ENCODE measurements around the gene HAPSTR1. TPM values are rescaled to one million over a fixed set of nuclear protein-coding genes. Genes with fewer than 3 reads are reported as not detected.

Gene HAPSTR1
- total and polyA plus RNA-seq, 2 experiments from 2014 or later, result 9.5 to 66.0 TPM

DNA sequence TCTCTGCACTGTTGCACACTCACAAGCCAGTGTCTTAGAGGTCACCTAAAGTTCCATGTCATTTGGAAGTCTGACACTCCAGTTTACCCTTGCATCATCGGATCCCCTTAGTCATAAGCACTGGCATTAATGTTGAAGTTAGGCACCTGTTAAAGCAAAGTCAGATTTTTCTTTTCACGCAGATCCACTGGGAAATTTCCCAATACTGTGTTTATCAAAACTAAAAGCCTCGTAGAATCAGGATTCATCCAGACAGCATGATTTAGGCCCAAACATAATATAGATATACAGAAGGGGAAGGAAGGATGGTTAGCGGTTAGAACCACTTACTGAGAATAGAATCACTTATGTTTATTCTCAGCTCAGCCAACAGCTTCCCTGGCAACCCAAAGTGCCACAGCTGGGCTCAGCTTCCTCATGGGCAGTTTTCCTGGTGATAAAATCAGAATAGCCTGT is 30.1 kb upstream of the HAPSTR1 start:
- no peaks in the 10 kb centered on the region for H3K4me1 ChIP-seq (ENCODE audit: insufficient read depth)
- no peak overlapping the region for H3K4me3 ChIP-seq
- no peak overlapping the region for H3K4me3 Mint-ChIP-seq
- no peaks in the 10 kb centered on the region for H3K4me1 Mint-ChIP-seq
- H3K9me3 Mint-ChIP-seq, result no peaks in the 10 kb centered on the region
- no peak overlapping the region for H3K27ac Mint-ChIP-seq
- no peaks in the 10 kb centered on the region for H3K27me3 ChIP-seq (ENCODE audit: insufficient read depth)
- no peaks in the 10 kb centered on the region for H3K36me3 Mint-ChIP-seq (ENCODE audit: low read depth)
- H3F3A ChIP-seq (replicated peaks; ENCODE audit: low read depth), result no peaks in the 10 kb centered on the region
- H3K9me2 ChIP-seq (ENCODE audit: insufficient read depth), result no peaks in the 10 kb centered on the region
- no peaks in the 10 kb centered on the region for H3K27me3 Mint-ChIP-seq (ENCODE audit: insufficient read depth, low read depth, poor library complexity)
- H3K79me2 ChIP-seq (replicated peaks; ENCODE audit: insufficient read depth), result no peaks in the 10 kb centered on the region
- TF ChIP-seq ZNF331 (CRISPR knock-in tag; IDR thresholded peaks at IDR 0.05; ENCODE audit: low read depth), result no peak
- no peak for TF ChIP-seq NANOG (IDR thresholded peaks at IDR 0.05; ENCODE audit: borderline replicate concordance)
- DNase-seq (ENCODE audit: low spot score) (no peak), ATAC-seq (no peak)
- peak overlapping the region; percentile 47; the same call in 1 of the 2 replicates for H2AFZ ChIP-seq
- no peaks in the 10 kb centered on the region for H3K36me3 ChIP-seq (ENCODE audit: insufficient read depth)
- no peaks in the 10 kb centered on the region for H4K20me1 ChIP-seq (replicated peaks; ENCODE audit: insufficient read depth)
- H3K27ac ChIP-seq (ENCODE audit: low read depth), result no peak overlapping the region
- H3K4me2 ChIP-seq, result no peak overlapping the region

DNA sequence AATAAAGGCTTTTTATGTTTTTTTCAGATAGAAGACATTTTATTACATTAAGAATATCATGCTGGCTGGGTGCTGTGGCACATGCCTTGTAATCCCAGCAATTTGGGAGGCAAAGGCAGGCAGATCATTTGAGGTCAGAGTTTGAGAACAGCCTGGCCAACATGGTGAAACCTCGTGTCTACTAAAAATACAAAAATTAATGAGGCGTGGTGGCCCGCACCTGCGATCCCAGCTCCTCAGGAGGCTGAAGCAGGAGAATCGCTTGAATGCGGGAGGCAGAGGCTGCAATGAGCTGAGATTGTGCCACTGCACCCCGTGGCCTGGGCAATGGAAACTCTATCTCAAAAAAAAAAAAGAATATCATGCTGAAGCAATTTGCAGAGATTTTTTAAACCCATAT is 29.1 kb upstream of the HAPSTR1 start:
- Mint-ChIP-seq H3K9me3 (no peaks in the 10 kb centered on the region), H3K4me1 (no peaks in the 10 kb centered on the region), H3K27me3 (ENCODE audit: insufficient read depth, low read depth, poor library complexity) (no peaks in the 10 kb centered on the region), H3K4me3 (no peak overlapping the region), H3K36me3 (ENCODE audit: low read depth) (no peaks in the 10 kb centered on the region), H3K27ac (no peak overlapping the region)
- no peak overlapping the region for H2AFZ ChIP-seq
- no peaks in the 10 kb centered on the region for H4K20me1 ChIP-seq (replicated peaks; ENCODE audit: insufficient read depth)
- H3F3A ChIP-seq (replicated peaks; ENCODE audit: low read depth), result no peaks in the 10 kb centered on the region
- no peak for DNase-seq (ENCODE audit: low spot score)
- H3K27me3 ChIP-seq (ENCODE audit: insufficient read depth), result no peaks in the 10 kb centered on the region
- no peaks in the 10 kb centered on the region for H3K79me2 ChIP-seq (replicated peaks; ENCODE audit: insufficient read depth)
- no peak overlapping the region for H3K4me2 ChIP-seq
- H3K9me2 ChIP-seq (ENCODE audit: insufficient read depth), result no peaks in the 10 kb centered on the region
- H3K4me3 ChIP-seq, result no peak overlapping the region
- H3K36me3 ChIP-seq (ENCODE audit: insufficient read depth), result no peaks in the 10 kb centered on the region
- no peak for ATAC-seq
- H3K27ac ChIP-seq (ENCODE audit: low read depth), result no peak overlapping the region
- H3K4me1 ChIP-seq (ENCODE audit: insufficient read depth), result no peaks in the 10 kb centered on the region
- TF ChIP-seq, protein P1, sequence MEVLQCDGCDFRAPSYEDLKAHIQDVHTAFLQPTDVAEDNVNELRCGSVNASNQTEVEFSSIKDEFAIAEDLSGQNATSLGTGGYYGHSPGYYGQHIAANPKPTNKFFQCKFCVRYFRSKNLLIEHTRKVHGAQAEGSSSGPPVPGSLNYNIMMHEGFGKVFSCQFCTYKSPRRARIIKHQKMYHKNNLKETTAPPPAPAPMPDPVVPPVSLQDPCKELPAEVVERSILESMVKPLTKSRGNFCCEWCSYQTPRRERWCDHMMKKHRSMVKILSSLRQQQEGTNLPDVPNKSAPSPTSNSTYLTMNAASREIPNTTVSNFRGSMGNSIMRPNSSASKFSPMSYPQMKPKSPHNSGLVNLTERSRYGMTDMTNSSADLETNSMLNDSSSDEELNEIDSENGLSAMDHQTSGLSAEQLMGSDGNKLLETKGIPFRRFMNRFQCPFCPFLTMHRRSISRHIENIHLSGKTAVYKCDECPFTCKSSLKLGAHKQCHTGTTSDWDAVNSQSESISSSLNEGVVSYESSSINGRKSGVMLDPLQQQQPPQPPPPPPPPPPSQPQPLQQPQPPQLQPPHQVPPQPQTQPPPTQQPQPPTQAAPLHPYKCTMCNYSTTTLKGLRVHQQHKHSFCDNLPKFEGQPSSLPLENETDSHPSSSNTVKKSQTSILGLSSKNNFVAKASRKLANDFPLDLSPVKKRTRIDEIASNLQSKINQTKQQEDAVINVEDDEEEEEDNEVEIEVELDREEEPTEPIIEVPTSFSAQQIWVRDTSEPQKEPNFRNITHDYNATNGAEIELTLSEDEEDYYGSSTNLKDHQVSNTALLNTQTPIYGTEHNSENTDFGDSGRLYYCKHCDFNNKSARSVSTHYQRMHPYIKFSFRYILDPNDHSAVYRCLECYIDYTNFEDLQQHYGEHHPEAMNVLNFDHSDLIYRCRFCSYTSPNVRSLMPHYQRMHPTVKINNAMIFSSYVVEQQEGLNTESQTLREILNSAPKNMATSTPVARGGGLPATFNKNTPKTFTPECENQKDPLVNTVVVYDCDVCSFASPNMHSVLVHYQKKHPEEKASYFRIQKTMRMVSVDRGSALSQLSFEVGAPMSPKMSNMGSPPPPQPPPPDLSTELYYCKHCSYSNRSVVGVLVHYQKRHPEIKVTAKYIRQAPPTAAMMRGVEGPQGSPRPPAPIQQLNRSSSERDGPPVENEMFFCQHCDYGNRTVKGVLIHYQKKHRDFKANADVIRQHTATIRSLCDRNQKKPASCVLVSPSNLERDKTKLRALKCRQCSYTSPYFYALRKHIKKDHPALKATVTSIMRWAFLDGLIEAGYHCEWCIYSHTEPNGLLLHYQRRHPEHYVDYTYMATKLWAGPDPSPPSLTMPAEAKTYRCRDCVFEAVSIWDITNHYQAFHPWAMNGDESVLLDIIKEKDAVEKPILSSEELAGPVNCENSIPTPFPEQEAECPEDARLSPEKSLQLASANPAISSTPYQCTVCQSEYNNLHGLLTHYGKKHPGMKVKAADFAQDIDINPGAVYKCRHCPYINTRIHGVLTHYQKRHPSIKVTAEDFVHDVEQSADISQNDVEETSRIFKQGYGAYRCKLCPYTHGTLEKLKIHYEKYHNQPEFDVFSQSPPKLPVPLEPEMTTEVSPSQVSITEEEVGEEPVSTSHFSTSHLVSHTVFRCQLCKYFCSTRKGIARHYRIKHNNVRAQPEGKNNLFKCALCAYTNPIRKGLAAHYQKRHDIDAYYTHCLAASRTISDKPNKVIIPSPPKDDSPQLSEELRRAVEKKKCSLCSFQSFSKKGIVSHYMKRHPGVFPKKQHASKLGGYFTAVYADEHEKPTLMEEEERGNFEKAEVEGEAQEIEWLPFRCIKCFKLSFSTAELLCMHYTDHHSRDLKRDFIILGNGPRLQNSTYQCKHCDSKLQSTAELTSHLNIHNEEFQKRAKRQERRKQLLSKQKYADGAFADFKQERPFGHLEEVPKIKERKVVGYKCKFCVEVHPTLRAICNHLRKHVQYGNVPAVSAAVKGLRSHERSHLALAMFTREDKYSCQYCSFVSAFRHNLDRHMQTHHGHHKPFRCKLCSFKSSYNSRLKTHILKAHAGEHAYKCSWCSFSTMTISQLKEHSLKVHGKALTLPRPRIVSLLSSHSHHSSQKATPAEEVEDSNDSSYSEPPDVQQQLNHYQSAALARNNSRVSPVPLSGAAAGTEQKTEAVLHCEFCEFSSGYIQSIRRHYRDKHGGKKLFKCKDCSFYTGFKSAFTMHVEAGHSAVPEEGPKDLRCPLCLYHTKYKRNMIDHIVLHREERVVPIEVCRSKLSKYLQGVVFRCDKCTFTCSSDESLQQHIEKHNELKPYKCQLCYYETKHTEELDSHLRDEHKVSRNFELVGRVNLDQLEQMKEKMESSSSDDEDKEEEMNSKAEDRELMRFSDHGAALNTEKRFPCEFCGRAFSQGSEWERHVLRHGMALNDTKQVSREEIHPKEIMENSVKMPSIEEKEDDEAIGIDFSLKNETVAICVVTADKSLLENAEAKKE (CRISPR knock-in tag; IDR thresholded peaks at IDR 0.05), result no peak
- TF ChIP-seq, protein P2, sequence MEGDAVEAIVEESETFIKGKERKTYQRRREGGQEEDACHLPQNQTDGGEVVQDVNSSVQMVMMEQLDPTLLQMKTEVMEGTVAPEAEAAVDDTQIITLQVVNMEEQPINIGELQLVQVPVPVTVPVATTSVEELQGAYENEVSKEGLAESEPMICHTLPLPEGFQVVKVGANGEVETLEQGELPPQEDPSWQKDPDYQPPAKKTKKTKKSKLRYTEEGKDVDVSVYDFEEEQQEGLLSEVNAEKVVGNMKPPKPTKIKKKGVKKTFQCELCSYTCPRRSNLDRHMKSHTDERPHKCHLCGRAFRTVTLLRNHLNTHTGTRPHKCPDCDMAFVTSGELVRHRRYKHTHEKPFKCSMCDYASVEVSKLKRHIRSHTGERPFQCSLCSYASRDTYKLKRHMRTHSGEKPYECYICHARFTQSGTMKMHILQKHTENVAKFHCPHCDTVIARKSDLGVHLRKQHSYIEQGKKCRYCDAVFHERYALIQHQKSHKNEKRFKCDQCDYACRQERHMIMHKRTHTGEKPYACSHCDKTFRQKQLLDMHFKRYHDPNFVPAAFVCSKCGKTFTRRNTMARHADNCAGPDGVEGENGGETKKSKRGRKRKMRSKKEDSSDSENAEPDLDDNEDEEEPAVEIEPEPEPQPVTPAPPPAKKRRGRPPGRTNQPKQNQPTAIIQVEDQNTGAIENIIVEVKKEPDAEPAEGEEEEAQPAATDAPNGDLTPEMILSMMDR (conservative IDR thresholded peaks at IDR 0.05; ENCODE audit: low read depth in 2 of 2), result no peak
- TF ChIP-seq POLR2AphosphoS5 (IDR thresholded peaks at IDR 0.05; ENCODE audit: low read depth), result no peak
- TF ChIP-seq ZNF331 (CRISPR knock-in tag; IDR thresholded peaks at IDR 0.05; ENCODE audit: low read depth), result no peak
- TF ChIP-seq, protein P3, sequence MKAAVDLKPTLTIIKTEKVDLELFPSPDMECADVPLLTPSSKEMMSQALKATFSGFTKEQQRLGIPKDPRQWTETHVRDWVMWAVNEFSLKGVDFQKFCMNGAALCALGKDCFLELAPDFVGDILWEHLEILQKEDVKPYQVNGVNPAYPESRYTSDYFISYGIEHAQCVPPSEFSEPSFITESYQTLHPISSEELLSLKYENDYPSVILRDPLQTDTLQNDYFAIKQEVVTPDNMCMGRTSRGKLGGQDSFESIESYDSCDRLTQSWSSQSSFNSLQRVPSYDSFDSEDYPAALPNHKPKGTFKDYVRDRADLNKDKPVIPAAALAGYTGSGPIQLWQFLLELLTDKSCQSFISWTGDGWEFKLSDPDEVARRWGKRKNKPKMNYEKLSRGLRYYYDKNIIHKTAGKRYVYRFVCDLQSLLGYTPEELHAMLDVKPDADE (IDR thresholded peaks at IDR 0.05), result no peak
- no peak for TF ChIP-seq EZH2 (IDR thresholded peaks at IDR 0.05; ENCODE audit: low read depth, unreplicated experiment)
- TF ChIP-seq NANOG (IDR thresholded peaks at IDR 0.05; ENCODE audit: borderline replicate concordance), result no peak
- no peak for TF ChIP-seq CREB1 (CRISPR knock-in tag; IDR thresholded peaks at IDR 0.05; ENCODE audit: low read depth)
- TF ChIP-seq, protein P4, sequence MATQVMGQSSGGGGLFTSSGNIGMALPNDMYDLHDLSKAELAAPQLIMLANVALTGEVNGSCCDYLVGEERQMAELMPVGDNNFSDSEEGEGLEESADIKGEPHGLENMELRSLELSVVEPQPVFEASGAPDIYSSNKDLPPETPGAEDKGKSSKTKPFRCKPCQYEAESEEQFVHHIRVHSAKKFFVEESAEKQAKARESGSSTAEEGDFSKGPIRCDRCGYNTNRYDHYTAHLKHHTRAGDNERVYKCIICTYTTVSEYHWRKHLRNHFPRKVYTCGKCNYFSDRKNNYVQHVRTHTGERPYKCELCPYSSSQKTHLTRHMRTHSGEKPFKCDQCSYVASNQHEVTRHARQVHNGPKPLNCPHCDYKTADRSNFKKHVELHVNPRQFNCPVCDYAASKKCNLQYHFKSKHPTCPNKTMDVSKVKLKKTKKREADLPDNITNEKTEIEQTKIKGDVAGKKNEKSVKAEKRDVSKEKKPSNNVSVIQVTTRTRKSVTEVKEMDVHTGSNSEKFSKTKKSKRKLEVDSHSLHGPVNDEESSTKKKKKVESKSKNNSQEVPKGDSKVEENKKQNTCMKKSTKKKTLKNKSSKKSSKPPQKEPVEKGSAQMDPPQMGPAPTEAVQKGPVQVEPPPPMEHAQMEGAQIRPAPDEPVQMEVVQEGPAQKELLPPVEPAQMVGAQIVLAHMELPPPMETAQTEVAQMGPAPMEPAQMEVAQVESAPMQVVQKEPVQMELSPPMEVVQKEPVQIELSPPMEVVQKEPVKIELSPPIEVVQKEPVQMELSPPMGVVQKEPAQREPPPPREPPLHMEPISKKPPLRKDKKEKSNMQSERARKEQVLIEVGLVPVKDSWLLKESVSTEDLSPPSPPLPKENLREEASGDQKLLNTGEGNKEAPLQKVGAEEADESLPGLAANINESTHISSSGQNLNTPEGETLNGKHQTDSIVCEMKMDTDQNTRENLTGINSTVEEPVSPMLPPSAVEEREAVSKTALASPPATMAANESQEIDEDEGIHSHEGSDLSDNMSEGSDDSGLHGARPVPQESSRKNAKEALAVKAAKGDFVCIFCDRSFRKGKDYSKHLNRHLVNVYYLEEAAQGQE (IDR thresholded peaks at IDR 0.05; ENCODE audit: unreplicated experiment), result no peak
